Upper lobe of right lung (tissue), 1 donor: Measurements from ENCODE around the gene CDK6. TPM values are rescaled to one million over a fixed set of nuclear protein-coding genes. Genes with fewer than 3 reads are reported as not detected.

Source experiments
- ATAC-seq: fragments of 200-7000 bp; cut with Tn5 transposase; one replicate; pipeline ENCODE4 v1.9.1; 2020; ENCODE audit warnings: mild to moderate bottlenecking, moderate library complexity
- DNase-seq: peaks from one replicate; pipeline ENCODE4 v3.0.0-alpha.2; 2020
- H3K27ac ChIP-seq: fragments of 200-600 bp; one replicate; pipeline ENCODE4 v1.8.0; 2022
- H3K27me3 ChIP-seq: fragments of 200-600 bp; one replicate; pipeline ENCODE4 v1.8.0; 2022; ENCODE audit warnings: mild to moderate bottlenecking
- H3K36me3 ChIP-seq: fragments of 200-600 bp; one replicate; pipeline ENCODE4 v1.8.0; 2022
- H3K4me1 ChIP-seq: fragments of 200-600 bp; one replicate; pipeline ENCODE4 v1.8.0; 2022
- H3K4me3 ChIP-seq: fragments of 200-600 bp; one replicate; pipeline ENCODE4 v1.8.0; 2022; ENCODE audit warnings: mild to moderate bottlenecking
- H3K9me3 ChIP-seq: fragments of 200-600 bp; one replicate; pipeline ENCODE4 v1.8.0; 2022
- intact Hi-C: fragments of 100-400 bp; cut with DNase I; formaldehyde crosslinking; loops from one replicate; pipeline ENCODE4 v1.11.0; 2022
- total RNA-seq: library from RNA; stranded (reverse); fragmentation: NEBNext Ultra II Directional; extraction: Animal tissue kit (Norgen Biotek cat#: 25700); gene quantifications from one replicate; pipeline ENCODE4 v1.2.1, GENCODE V29; 2021
- TF ChIP-seq, protein P1 (sequence below): fragments of 200-600 bp; IDR thresholded peaks from one replicate; pipeline ENCODE4 v1.8.0; 2022; ENCODE audit warnings: antibody characterized with exemption
- donor health status: DM: no; HTN: yes; CAD: no; lungs with severe emphysema.

Gene CDK6
- total RNA-seq, 1 donor from 2014 or later = 22.4 TPM

DNA sequence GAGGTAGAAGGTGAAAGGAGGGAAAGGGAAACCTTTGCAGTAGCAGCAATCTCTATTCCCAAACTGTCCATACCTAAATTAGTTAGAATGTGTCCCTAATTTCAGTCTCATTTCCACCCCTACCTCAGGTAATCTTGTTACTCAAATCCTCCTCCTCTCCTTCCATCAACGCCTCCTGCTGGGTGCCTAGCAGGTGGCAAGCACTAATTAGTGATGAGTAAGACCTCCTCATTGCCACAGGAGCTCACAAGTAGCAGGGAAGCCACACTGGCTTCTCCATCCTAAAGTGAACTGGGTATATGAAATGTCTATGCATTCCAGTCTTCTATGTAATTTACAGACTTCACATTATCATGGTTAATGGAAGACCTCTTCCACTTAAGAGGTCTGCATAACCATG, 220.5 kb downstream of the CDK6 start:
- peaks cover 31% of the 10 kb centered on the region for H3K36me3 ChIP-seq
- H3K27ac ChIP-seq = no peak overlapping the region
- DNase-seq = no peak
- H3K4me1 ChIP-seq = no peaks in the 10 kb centered on the region
- no peak for ATAC-seq
- H3K4me3 ChIP-seq = no peak overlapping the region
- intact Hi-C loops = no loop called here
- H3K27me3 ChIP-seq = no peaks in the 10 kb centered on the region
- H3K9me3 ChIP-seq = no peaks in the 10 kb centered on the region
- TF ChIP-seq, protein P1, sequence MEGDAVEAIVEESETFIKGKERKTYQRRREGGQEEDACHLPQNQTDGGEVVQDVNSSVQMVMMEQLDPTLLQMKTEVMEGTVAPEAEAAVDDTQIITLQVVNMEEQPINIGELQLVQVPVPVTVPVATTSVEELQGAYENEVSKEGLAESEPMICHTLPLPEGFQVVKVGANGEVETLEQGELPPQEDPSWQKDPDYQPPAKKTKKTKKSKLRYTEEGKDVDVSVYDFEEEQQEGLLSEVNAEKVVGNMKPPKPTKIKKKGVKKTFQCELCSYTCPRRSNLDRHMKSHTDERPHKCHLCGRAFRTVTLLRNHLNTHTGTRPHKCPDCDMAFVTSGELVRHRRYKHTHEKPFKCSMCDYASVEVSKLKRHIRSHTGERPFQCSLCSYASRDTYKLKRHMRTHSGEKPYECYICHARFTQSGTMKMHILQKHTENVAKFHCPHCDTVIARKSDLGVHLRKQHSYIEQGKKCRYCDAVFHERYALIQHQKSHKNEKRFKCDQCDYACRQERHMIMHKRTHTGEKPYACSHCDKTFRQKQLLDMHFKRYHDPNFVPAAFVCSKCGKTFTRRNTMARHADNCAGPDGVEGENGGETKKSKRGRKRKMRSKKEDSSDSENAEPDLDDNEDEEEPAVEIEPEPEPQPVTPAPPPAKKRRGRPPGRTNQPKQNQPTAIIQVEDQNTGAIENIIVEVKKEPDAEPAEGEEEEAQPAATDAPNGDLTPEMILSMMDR = no peak

DNA sequence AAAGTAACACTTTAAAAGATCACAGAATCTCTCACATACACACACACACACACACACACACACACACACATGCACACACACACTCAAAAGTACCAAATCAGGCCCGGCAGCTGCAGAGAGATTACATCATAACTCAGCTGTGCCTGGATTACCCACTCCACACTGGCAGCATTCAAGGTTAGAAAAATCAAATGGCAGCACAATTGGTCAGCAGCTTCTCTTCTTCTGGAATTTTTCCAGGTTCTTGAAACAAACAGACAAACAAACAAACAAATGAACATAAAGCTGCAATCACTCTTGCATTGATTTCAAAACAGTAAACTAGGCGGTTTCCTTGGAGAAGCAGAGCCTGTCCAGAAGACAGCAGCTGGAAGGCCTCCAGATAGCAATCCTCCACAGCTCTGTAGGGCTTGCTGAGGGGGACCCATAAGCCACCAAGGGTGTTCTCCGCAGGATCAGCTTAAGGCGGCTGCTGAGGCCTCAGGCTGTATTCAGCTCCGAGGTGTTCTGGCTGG, 221.7 kb downstream of the CDK6 start:
- Histone ChIP-seq H3K27me3 (no peaks in the 10 kb centered on the region), H3K4me1 (no peaks in the 10 kb centered on the region), H3K9me3 (no peaks in the 10 kb centered on the region), H3K36me3 (peaks cover 31% of the 10 kb centered on the region), H3K4me3 (no peak overlapping the region), H3K27ac (no peak overlapping the region)
- intact Hi-C loops = no loop called here
- ATAC-seq (no peak), DNase-seq (no peak)
- TF ChIP-seq, protein P1 = no peak

- TF ChIP-seq, protein P1 = no peak
- H3K36me3 ChIP-seq = peaks cover 31% of the 10 kb centered on the region
- ATAC-seq (no peak), DNase-seq (no peak)
- no peaks in the 10 kb centered on the region for H3K27me3 ChIP-seq
- H3K4me1 ChIP-seq = no peaks in the 10 kb centered on the region
- no peak overlapping the region for H3K27ac ChIP-seq
- H3K4me3 ChIP-seq = no peak overlapping the region
- H3K9me3 ChIP-seq = no peaks in the 10 kb centered on the region
- intact Hi-C loops = no loop called here
Measured at GRCh38 chr7:92613720-92614119, 222.7 kb downstream of the CDK6 start.

DNA sequence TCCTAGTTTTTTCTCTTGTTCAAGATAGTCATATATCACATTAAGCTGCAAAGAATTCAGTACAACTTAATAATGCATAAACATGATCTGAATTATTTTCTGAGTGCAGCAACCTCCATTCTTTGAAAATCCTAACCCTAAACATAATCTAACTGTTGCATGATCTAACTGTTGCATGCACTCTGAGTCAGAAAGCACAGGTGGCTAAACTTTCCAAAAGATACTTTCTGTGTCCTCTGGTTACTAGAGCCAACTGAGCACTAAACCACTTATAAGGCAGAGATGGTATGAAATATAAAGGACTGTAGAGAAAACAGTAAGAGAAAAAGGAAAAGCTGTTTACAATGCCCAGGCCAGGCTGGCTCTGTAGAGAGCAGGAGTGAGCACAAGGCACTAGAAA, 223.2 kb downstream of the CDK6 start:
- intact Hi-C loops = no loop called here
- Histone ChIP-seq H3K27me3 (no peaks in the 10 kb centered on the region), H3K4me3 (no peak overlapping the region), H3K27ac (no peak overlapping the region), H3K9me3 (no peaks in the 10 kb centered on the region), H3K36me3 (peaks cover 31% of the 10 kb centered on the region), H3K4me1 (no peaks in the 10 kb centered on the region)
- TF ChIP-seq, protein P1 = no peak
- DNase-seq (no peak), ATAC-seq (no peak)

DNA sequence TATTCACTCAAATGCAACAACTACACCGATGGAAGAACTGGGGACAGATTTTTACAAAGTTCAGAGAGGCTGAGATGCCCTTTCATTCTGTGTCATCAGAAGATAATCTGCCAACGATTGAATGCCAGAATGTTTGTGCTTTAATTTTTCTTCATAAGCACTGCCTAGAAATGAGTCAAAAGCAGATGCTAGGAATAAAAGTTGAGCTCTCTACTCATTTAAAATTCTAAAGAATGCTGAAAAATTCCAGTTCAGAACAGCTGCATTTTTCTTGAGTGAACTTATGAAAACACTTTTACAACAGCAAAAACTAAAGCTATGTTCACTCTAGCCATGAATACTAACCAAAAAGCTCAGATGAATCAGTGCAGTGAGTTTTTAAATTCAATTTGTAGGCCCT, 223.9 kb downstream of the CDK6 start:
- DNase-seq (no peak), ATAC-seq (no peak)
- H3K36me3 ChIP-seq = peaks cover 26% of the 10 kb centered on the region
- H3K4me3 ChIP-seq = no peak overlapping the region
- intact Hi-C loops = no loop called here
- H3K4me1 ChIP-seq = no peaks in the 10 kb centered on the region
- no peak overlapping the region for H3K27ac ChIP-seq
- no peaks in the 10 kb centered on the region for H3K27me3 ChIP-seq
- TF ChIP-seq, protein P1 = no peak
- H3K9me3 ChIP-seq = no peaks in the 10 kb centered on the region

- no peaks in the 10 kb centered on the region for H3K4me1 ChIP-seq
- H3K9me3 ChIP-seq = no peaks in the 10 kb centered on the region
- no peak overlapping the region for H3K27ac ChIP-seq
- TF ChIP-seq, protein P1 = no peak
- DNase-seq (no peak), ATAC-seq (no peak)
- H3K36me3 ChIP-seq = peaks cover 19% of the 10 kb centered on the region
- H3K4me3 ChIP-seq = no peak overlapping the region
- H3K27me3 ChIP-seq = no peaks in the 10 kb centered on the region
- intact Hi-C loops = no loop called here
Measured at GRCh38 chr7:92611735-92612134, 224.6 kb downstream of the CDK6 start.
